Neural progenitor cell (in vitro differentiated cells): ENCODE results near the gene SMC4. TPM values are rescaled to one million over a fixed set of nuclear protein-coding genes. Genes with fewer than 3 reads are reported as not detected.

ENCODE experiments used
- DNase-seq: peaks from one replicate; pipeline ENCODE4 v3.0.0-alpha.2; 2016; ENCODE audit warnings: low spot score
- H2AFZ ChIP-seq: fragments of 200-600 bp; sonication (generic); replicated peaks from 2 replicates; pipeline ENCODE4 v1.6.1; 2016; ENCODE audit warnings: antibody characterized with exemption
- H3F3A ChIP-seq: fragments of 200-600 bp; sonication (generic); 2 replicates; pipeline ENCODE4 v1.6.1; 2016; ENCODE audit warnings: antibody characterized with exemption, low read depth
- H3K27ac ChIP-seq: fragments of 200-600 bp; sonication (generic); 2 replicates; pipeline ENCODE4 v1.5.1; 2016; ENCODE audit warnings: mild to moderate bottlenecking
- H3K27me3 ChIP-seq: fragments of 200-600 bp; sonication (generic); 2 replicates; pipeline ENCODE4 v1.6.1; 2016; ENCODE audit warnings: mild to moderate bottlenecking, moderate library complexity
- H3K36me3 ChIP-seq: fragments of 200-600 bp; sonication (generic); 2 replicates; pipeline ENCODE4 v1.5.1; 2016
- H3K4me1 ChIP-seq: fragments of 200-600 bp; sonication (generic); 2 replicates; pipeline ENCODE4 v1.6.1; 2016; ENCODE audit warnings: mixed run types
- H3K4me2 ChIP-seq: fragments of 200-600 bp; sonication (generic); 2 replicates; pipeline ENCODE4 v1.6.1; 2016
- H3K4me3 ChIP-seq: fragments of 200-600 bp; sonication (generic); 2 replicates; pipeline ENCODE4 v1.5.1; 2016
- H3K79me2 ChIP-seq: fragments of 200-600 bp; sonication (generic); 2 replicates; pipeline ENCODE4 v1.6.1; 2016; ENCODE audit warnings: low read depth
- H3K9ac ChIP-seq: fragments of 200-600 bp; sonication (generic); 2 replicates; pipeline ENCODE4 v1.6.1; 2016
- H3K9me3 ChIP-seq: fragments of 200-600 bp; sonication (generic); 2 replicates; pipeline ENCODE4 v1.5.1; 2016; ENCODE audit warnings: low read depth
- H4K20me1 ChIP-seq: fragments of 200-600 bp; sonication (generic); 2 replicates; pipeline ENCODE4 v1.6.1; 2016; ENCODE audit warnings: low read depth
- H3K27ac Mint-ChIP-seq: 3 replicates; pipeline ENCODE4 v1.8.0; 2021; ENCODE audit warnings: mixed read lengths
- H3K27me3 Mint-ChIP-seq: 2 replicates; pipeline ENCODE4 v1.8.0; 2022; ENCODE audit warnings: low read depth, mild to moderate bottlenecking, inconsistent platforms, moderate library complexity, mixed read lengths; ENCODE audit not compliant: insufficient read depth
- H3K36me3 Mint-ChIP-seq: 3 replicates; pipeline ENCODE4 v1.8.0; 2021; ENCODE audit warnings: mixed read lengths
- H3K4me1 Mint-ChIP-seq: 3 replicates; pipeline ENCODE4 v1.8.0; 2021; ENCODE audit warnings: mixed read lengths
- H3K4me3 Mint-ChIP-seq: 3 replicates; pipeline ENCODE4 v1.8.0; 2021; ENCODE audit warnings: mild to moderate bottlenecking, moderate library complexity, mixed read lengths
- H3K9me3 Mint-ChIP-seq: 3 replicates; pipeline ENCODE4 v1.8.0; 2020; ENCODE audit warnings: mixed read lengths
- CTCF ChIP-seq: fragments of 200-600 bp; sonication (generic); IDR thresholded peaks from 2 replicates; pipeline ENCODE4 v1.5.1; 2017; ENCODE audit warnings: antibody characterized with exemption, mild to moderate bottlenecking
- EZH2 ChIP-seq: fragments of 200-600 bp; sonication (generic); IDR thresholded peaks from 2 replicates; pipeline ENCODE4 v1.6.1; 2017; ENCODE audit warnings: antibody characterized with exemption, mild to moderate bottlenecking, moderate library complexity
- EZH2phosphoT487 ChIP-seq: fragments of 200-600 bp; sonication (generic); IDR thresholded peaks from 2 replicates; pipeline ENCODE4 v1.6.1; 2017; ENCODE audit warnings: antibody characterized with exemption
- total RNA-seq: library from RNA; depleted of rRNA; stranded (reverse); fragments of >200 nt; gene quantifications from 2 replicates; pipeline ENCODE4 v1.2.3, GENCODE V29; 2015; ENCODE audit warnings: low replicate concordance

SMC4 gene
- total RNA-seq, 1 donor from 2014 or later = 382 TPM

- DNase-seq = no peak
- peaks cover 60% of the 10 kb centered on the region for H3K36me3 ChIP-seq
- TF ChIP-seq EZH2phosphoT487 (no peak), EZH2 (no peak), CTCF (no peak)
- peaks cover 49% of the 10 kb centered on the region for H3K36me3 Mint-ChIP-seq
- no peaks in the 10 kb centered on the region for H3K9me3 ChIP-seq
- no peaks in the 10 kb centered on the region for H3K4me1 ChIP-seq
- H3K9ac ChIP-seq = no peak overlapping the region
- H3K27me3 Mint-ChIP-seq = no peaks in the 10 kb centered on the region
- H3K9me3 Mint-ChIP-seq = no peaks in the 10 kb centered on the region
- no peak overlapping the region for H3K4me2 ChIP-seq
- no peak overlapping the region for H3K4me3 Mint-ChIP-seq
- no peak overlapping the region for H3K27ac Mint-ChIP-seq
- H3K4me1 Mint-ChIP-seq = no peaks in the 10 kb centered on the region
- peaks cover 12% of the 10 kb centered on the region for H4K20me1 ChIP-seq
- H3F3A ChIP-seq = peaks cover 65% of the 10 kb centered on the region
- H3K79me2 ChIP-seq = peaks cover 57% of the 10 kb centered on the region
- no peaks in the 10 kb centered on the region for H3K27me3 ChIP-seq
- H3K27ac ChIP-seq = peak overlapping the region; percentile 0
- no peak overlapping the region for H3K4me3 ChIP-seq
- no peak overlapping the region for H2AFZ ChIP-seq
These were observed 28.5 kb downstream of the SMC4 start for GRCh38 chr3:160427832-160428424.

- Mint-ChIP-seq H3K4me3 (no peak overlapping the region), H3K27ac (no peak overlapping the region), H3K27me3 (no peaks in the 10 kb centered on the region), H3K36me3 (peaks cover 34% of the 10 kb centered on the region), H3K9me3 (no peaks in the 10 kb centered on the region), H3K4me1 (no peaks in the 10 kb centered on the region)
- Histone ChIP-seq H3K79me2 (peaks cover 86% of the 10 kb centered on the region), H3K4me1 (no peaks in the 10 kb centered on the region), H3K27me3 (no peaks in the 10 kb centered on the region), H3K36me3 (peaks cover 44% of the 10 kb centered on the region), H3K9ac (no peak overlapping the region), H3F3A (peaks cover 77% of the 10 kb centered on the region), H3K4me2 (no peak overlapping the region), H4K20me1 (peaks cover 66% of the 10 kb centered on the region), H3K27ac (no peak overlapping the region), H3K4me3 (no peak overlapping the region), H3K9me3 (no peaks in the 10 kb centered on the region), H2AFZ (no peak overlapping the region)
- DNase-seq = no peak
- TF ChIP-seq EZH2phosphoT487 = no peak
- TF ChIP-seq EZH2 = no peak
- no peak for TF ChIP-seq CTCF
These were observed 34.6 kb downstream of the SMC4 start for GRCh38 chr3:160434071-160434470.

GRCh38 chr3:160435095-160435494, 35.6 kb downstream of the SMC4 start:
- Histone ChIP-seq H3K9me3 (no peaks in the 10 kb centered on the region), H3K4me1 (no peaks in the 10 kb centered on the region), H3K79me2 (peaks cover 95% of the 10 kb centered on the region), H3K9ac (no peak overlapping the region), H3K27me3 (no peaks in the 10 kb centered on the region), H3F3A (peaks cover 72% of the 10 kb centered on the region), H4K20me1 (peaks cover 76% of the 10 kb centered on the region), H2AFZ (no peak overlapping the region), H3K36me3 (peaks cover 45% of the 10 kb centered on the region), H3K27ac (peak overlapping the region; percentile 33), H3K4me2 (no peak overlapping the region), H3K4me3 (no peak overlapping the region)
- no peaks in the 10 kb centered on the region for H3K4me1 Mint-ChIP-seq
- no peak for DNase-seq
- TF ChIP-seq CTCF (no peak), EZH2 (no peak), EZH2phosphoT487 (no peak)
- H3K27me3 Mint-ChIP-seq = no peaks in the 10 kb centered on the region
- H3K9me3 Mint-ChIP-seq = no peaks in the 10 kb centered on the region
- H3K27ac Mint-ChIP-seq = no peak overlapping the region
- H3K4me3 Mint-ChIP-seq = no peak overlapping the region
- H3K36me3 Mint-ChIP-seq = peaks cover 41% of the 10 kb centered on the region
